Breast epithelium (tissue), 4 donors: Measurements from ENCODE around the gene BEST4. TPM values are rescaled to one million over a fixed set of nuclear protein-coding genes. Genes with fewer than 3 reads are reported as not detected.

Source experiments
- DNase-seq, 2 donors: peaks; one replicate each; pipeline ENCODE4 v3.0.0-alpha.2; 2019; ENCODE audit warnings: low spot score in 2 of 2
- H3K27ac ChIP-seq, 2 donors: fragments of 200-600 bp; sonication (generic) in 1 of 2; one replicate each; pipeline ENCODE4 v1.5.1; 2016 to 2019; ENCODE audit warnings: mild to moderate bottlenecking in 1 of 2
- H3K27me3 ChIP-seq, 2 donors: fragments of 200-600 bp; sonication (generic) in 1 of 2; one replicate each; pipeline versions ENCODE4 v1.5.1 to v1.6.0; 2017 to 2019; ENCODE audit warnings: control low read depth in 1 of 2, mild to moderate bottlenecking in 1 of 2
- H3K36me3 ChIP-seq: fragments of 200-600 bp; one replicate; pipeline ENCODE4 v1.5.1; 2019
- H3K4me1 ChIP-seq, 2 donors: fragments of 200-600 bp; sonication (generic); one replicate each; pipeline ENCODE4 v1.5.1; 2016 to 2019; ENCODE audit warnings: control low read depth in 1 of 2
- H3K4me3 ChIP-seq, 3 donors: fragments of 200-600 bp; sonication (generic); 1 replicate in 2 of 3; 2 replicates in 1 of 3; pipeline ENCODE4 v1.5.1; 2016 to 2019; ENCODE audit warnings: mild to moderate bottlenecking in 3 of 3, moderate library complexity in 2 of 3
- H3K9me3 ChIP-seq, 2 donors: fragments of 200-600 bp; sonication (generic) in 1 of 2; one replicate each; pipeline ENCODE4 v1.5.1; 2016 to 2019; ENCODE audit warnings: control low read depth in 1 of 2
- POLR2A ChIP-seq: fragments of 450-650 bp; IDR thresholded peaks from one replicate; pipeline ENCODE4 v1.6.1; 2016; ENCODE audit warnings: antibody characterized with exemption, mild to moderate bottlenecking, moderate library complexity
- POLR2AphosphoS5 ChIP-seq, 3 donors: sonication (generic); formaldehyde crosslinking; IDR thresholded peaks; one replicate each; pipeline ENCODE4 v1.6.1; 2017; ENCODE audit warnings: antibody characterized with exemption in 3 of 3
- intact Hi-C: fragments of 100-400 bp; cut with DNase I; formaldehyde crosslinking; loops from one replicate; pipeline ENCODE4 v1.15.1; 2023; ENCODE audit warnings: low total_unique reads
- total RNA-seq, 3 donors: library from RNA; depleted of rRNA; stranded (reverse); fragments of >200 nt; gene quantifications; one replicate each; pipeline ENCODE4 v1.1.0, GENCODE V29; 2016
- TF ChIP-seq, protein P1 (sequence below), 3 donors: fragments of 450-650 bp; IDR thresholded peaks; one replicate each; pipeline ENCODE4 v1.5.1; 2016 to 2017; ENCODE audit warnings: antibody characterized with exemption in 3 of 3, mild to moderate bottlenecking in 3 of 3, moderate library complexity in 3 of 3

Gene BEST4
- total RNA-seq, 3 donors from 2014 or later = 0.15 to 0.66 TPM; not detected in 1

DNA sequence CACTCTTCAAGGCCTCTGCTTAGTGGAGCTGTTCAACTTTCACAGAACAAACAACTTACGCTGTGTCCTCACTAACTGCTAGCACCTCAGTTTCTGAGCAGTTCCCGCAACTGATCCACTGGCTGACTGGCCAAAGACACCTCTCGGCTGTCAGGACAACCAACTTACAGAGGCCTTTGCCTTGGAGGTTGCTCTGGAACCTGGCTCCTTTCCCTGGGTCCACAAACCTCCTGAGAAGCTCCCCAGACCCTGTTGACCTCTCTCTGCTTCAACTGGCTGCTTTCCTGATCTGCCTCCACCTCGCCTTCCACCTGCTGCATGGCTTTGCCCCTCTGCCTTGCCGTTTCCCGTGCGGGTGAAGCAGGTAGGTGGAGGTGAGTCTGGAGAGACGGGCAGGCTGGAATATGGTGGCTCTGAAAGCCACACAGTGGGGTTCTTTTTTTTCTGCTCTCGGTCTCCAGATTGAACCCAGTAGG, 33.3 kb upstream of the BEST4 start:
- peak overlapping the region in 1 of 2 donors; percentile 99 for H3K27ac ChIP-seq
- intact Hi-C loops = no loop called here
- H3K4me1 ChIP-seq = no peaks in the 10 kb centered on the region
- H3K27me3 ChIP-seq = no peaks in the 10 kb centered on the region
- DNase-seq = no peak
- no peak overlapping the region for H3K4me3 ChIP-seq
- no peak for TF ChIP-seq POLR2AphosphoS5 (IDR thresholded peaks at IDR 0.05)
- TF ChIP-seq, protein P1, sequence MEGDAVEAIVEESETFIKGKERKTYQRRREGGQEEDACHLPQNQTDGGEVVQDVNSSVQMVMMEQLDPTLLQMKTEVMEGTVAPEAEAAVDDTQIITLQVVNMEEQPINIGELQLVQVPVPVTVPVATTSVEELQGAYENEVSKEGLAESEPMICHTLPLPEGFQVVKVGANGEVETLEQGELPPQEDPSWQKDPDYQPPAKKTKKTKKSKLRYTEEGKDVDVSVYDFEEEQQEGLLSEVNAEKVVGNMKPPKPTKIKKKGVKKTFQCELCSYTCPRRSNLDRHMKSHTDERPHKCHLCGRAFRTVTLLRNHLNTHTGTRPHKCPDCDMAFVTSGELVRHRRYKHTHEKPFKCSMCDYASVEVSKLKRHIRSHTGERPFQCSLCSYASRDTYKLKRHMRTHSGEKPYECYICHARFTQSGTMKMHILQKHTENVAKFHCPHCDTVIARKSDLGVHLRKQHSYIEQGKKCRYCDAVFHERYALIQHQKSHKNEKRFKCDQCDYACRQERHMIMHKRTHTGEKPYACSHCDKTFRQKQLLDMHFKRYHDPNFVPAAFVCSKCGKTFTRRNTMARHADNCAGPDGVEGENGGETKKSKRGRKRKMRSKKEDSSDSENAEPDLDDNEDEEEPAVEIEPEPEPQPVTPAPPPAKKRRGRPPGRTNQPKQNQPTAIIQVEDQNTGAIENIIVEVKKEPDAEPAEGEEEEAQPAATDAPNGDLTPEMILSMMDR (IDR thresholded peaks at IDR 0.05) = no peak
- H3K36me3 ChIP-seq = no peaks in the 10 kb centered on the region
- H3K9me3 ChIP-seq = no peaks in the 10 kb centered on the region

DNA sequence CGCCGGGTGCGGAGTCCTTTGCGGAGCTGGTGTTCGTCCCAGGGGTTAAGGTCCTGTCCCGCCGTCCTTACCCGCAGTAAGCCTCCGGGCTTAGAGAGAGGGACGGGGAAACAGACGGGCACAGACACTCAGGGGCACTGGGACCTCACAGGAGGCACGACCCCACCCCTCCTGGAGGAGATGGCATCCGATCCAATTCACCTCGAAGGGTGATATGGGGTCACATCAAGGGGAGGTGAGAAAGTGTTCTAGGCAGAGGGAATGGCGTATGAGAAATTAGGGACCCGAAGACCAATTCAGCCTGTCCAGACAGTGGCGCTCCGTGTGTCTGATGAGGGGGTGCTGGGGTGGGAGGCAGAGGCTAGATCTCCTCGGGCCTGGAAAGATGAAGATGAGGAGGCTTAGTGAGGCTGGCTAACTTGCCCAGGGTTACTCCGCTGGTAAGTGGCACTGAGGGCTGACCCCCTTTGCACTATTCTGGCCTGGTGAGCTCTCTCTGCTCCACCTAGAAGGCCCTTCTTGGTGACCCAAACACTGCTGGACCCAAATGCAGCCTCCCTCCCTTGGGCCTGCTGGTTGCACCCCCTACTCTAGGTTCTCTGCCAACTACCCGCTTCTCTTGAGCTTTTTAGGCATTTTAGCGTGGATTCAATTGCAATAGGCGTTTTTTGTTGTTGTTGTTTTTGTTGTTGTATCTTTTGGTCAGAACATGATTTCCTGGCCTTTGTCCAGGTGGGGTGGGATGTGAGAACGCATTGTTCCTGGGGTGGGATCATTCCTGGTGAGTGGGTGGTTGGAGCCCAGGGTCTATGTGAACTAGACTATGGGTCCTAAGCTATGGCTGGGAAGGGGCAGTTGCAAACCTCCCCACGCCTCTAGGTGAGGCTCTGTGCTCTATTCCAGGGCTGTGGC, 32.6 kb upstream of the BEST4 start:
- TF ChIP-seq POLR2AphosphoS5 (IDR thresholded peaks at IDR 0.05) (no peak), POLR2A (no peak)
- TF ChIP-seq, protein P1 (IDR thresholded peaks at IDR 0.05) = no peak
- intact Hi-C loops = no loop called here
- H3K4me1 ChIP-seq = no peaks in the 10 kb centered on the region
- H3K27ac ChIP-seq = peak overlapping the region; percentile 96 to 99
- no peaks in the 10 kb centered on the region for H3K9me3 ChIP-seq
- H3K36me3 ChIP-seq = no peaks in the 10 kb centered on the region
- peak overlapping the region; percentile 51 to 87 (median 59) for H3K4me3 ChIP-seq
- no peak for DNase-seq
- H3K27me3 ChIP-seq = no peaks in the 10 kb centered on the region

DNA sequence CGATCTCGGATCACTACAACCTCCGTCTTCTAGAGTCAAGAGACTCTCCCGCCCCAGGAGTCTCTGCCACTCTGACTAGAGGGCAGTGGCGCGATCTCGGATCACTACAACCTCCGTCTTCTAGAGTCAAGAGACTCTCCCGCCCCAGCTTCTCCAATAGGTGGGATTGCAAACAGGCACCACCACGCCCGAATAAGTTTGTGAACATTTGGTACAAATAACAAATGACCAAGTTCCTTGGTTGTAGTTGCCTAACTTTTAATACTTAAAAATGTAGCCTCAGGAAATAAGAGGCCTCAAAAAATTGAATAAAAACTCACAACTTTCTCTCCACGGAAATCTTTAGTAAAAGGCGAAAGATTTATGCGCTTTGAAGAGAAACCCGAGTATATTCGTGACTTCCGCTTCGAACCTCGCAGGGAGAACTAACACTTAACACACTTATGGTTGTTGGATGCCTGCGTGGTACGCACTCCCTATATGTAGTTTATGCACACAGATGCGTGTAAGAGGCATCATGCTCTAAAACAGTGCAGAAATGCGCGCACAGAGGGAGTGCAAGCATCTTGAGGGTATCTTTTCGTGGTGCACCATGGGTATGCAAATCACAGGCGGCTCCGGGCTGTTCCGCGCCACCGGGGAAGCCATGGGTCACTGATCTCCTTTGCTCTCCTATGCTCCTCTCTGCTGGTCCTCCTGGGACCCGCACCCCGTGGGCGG, 31.8 kb upstream of the BEST4 start:
- Histone ChIP-seq H3K4me1 (no peaks in the 10 kb centered on the region), H3K4me3 (peak overlapping the region; percentile 51 to 87 (median 59)), H3K36me3 (no peaks in the 10 kb centered on the region), H3K9me3 (no peaks in the 10 kb centered on the region), H3K27me3 (no peaks in the 10 kb centered on the region), H3K27ac (peak overlapping the region; percentile 96 to 99)
- intact Hi-C loops = no loop called here
- TF ChIP-seq POLR2A (peak; percentile 88), POLR2AphosphoS5 (IDR thresholded peaks at IDR 0.05) (peak; percentile 67 to 99 (median 95))
- TF ChIP-seq, protein P1 (IDR thresholded peaks at IDR 0.05) = peak in 1 of 3 donors; percentile 25
- DNase-seq = peak; percentile 72 to 79

- intact Hi-C loops = no loop called here
- Histone ChIP-seq H3K27ac (peak overlapping the region; percentile 96 to 99), H3K27me3 (no peaks in the 10 kb centered on the region), H3K9me3 (no peaks in the 10 kb centered on the region), H3K36me3 (no peaks in the 10 kb centered on the region), H3K4me3 (peak overlapping the region; percentile 51 to 87 (median 59)), H3K4me1 (no peaks in the 10 kb centered on the region)
- TF ChIP-seq POLR2A = no peak
- no peak for TF ChIP-seq POLR2AphosphoS5 (IDR thresholded peaks at IDR 0.05)
- TF ChIP-seq, protein P1 (IDR thresholded peaks at IDR 0.05) = no peak
- no peak for DNase-seq
These were observed 31.2 kb upstream of the BEST4 start for GRCh38 chr1:44819196-44819607.
